K562 (cell line): ENCODE results near the gene PRKAR1B. TPM values are rescaled to one million over a fixed set of nuclear protein-coding genes. Genes with fewer than 3 reads are reported as not detected.

Experiments used
- ARID2 ChIP-seq: fragments of 450-650 bp; IDR thresholded peaks from 2 replicates; pipeline ENCODE4 v1.6.1; 2017; ENCODE audit warnings: antibody characterized with exemption, mild to moderate bottlenecking
- CHAMP1 ChIP-seq: fragments of 450-650 bp; IDR thresholded peaks from 2 replicates; pipeline ENCODE4 v1.6.1; 2016; ENCODE audit warnings: mild to moderate bottlenecking
- ELF4 ChIP-seq: fragments of 450-650 bp; formaldehyde crosslinking; IDR thresholded peaks from 2 replicates; pipeline ENCODE4 v1.4.0; 2022; ENCODE audit warnings: missing genetic modification characterization
- KDM5B ChIP-seq: fragments of 200-600 bp; sonication (generic); IDR thresholded peaks from 2 replicates; pipeline ENCODE4 v1.6.1; 2012; ENCODE audit warnings: low read depth, mild to moderate bottlenecking, moderate library complexity, low read length, control low read depth, inconsistent platforms; ENCODE audit not compliant: insufficient replicate concordance
- PHF8 ChIP-seq: fragments of 200-600 bp; sonication (generic); IDR thresholded peaks from 2 replicates; pipeline ENCODE4 v1.6.1; 2012; ENCODE audit warnings: mixed run types, mild to moderate bottlenecking, inconsistent platforms, low read length, moderate library complexity, borderline replicate concordance
- SMARCE1 ChIP-seq: fragments of 450-650 bp; IDR thresholded peaks from 2 replicates; pipeline ENCODE4 v1.7.1; 2016; ENCODE audit warnings: mild to moderate bottlenecking
- SREBF2 ChIP-seq: sonication (generic); formaldehyde crosslinking; IDR thresholded peaks from 2 replicates; pipeline ENCODE4 v1.4.0; 2020; ENCODE audit warnings: mild to moderate bottlenecking, missing genetic modification reagents
- TFAM ChIP-seq: fragments of 250-450 bp; sonication (Bioruptor Pico); conservative IDR thresholded peaks from 2 replicates; pipeline ENCODE4 v1.5.0; 2021; ENCODE audit warnings: mild to moderate bottlenecking, moderate library complexity
- ZNF311 ChIP-seq: fragments of 250-450 bp; sonication (Bioruptor Pico); IDR thresholded peaks from 2 replicates; pipeline ENCODE4 v1.4.0; 2020; ENCODE audit warnings: mild to moderate bottlenecking, moderate library complexity
- polyA plus RNA-seq, 8 experiments: library from polyadenylated mRNA; depleted of rRNA in 4 of 8; stranded (reverse) in 5 of 8; unstranded in 3 of 8; fragments of >200 nt; fragmentation: Nextera tagmentation in 2 of 8; fragmentation: Illumina TruSeq in 1 of 8; extraction: Ambion mirVana in 2 of 8; extraction: Trizol in 1 of 8; gene quantifications; 2 replicates each; pipeline versions ENCODE4 v1.2.1 to v1.2.3, GENCODE V29; 2011 to 2014; ENCODE audit warnings: inconsistent platforms in 1 of 8, missing spikeins in 1 of 8
- total RNA-seq, 7 experiments: library from RNA; depleted of rRNA in 6 of 7; stranded (reverse); fragments of >200 nt in 6 of 7; fragmentation: Illumina TruSeq in 2 of 7; extraction: Trizol in 2 of 7; gene quantifications; 2 replicates each; pipeline versions ENCODE4 v1.2.1 to v1.2.3, GENCODE V29; 2011 to 2021; ENCODE audit warnings: low replicate concordance in 1 of 7
- TF ChIP-seq, protein P1 (sequence below): IDR thresholded peaks from 2 replicates; pipeline ENCODE4 v1.6.1; 2011; ENCODE audit warnings: borderline replicate concordance, low read depth, mild to moderate bottlenecking, moderate library complexity, low read length; ENCODE audit not compliant: insufficient read depth, poor library complexity, severe bottlenecking
- TF ChIP-seq, protein P2 (sequence below), 2 experiments: fragments of 450-650 bp; formaldehyde crosslinking in 1 of 2; IDR thresholded peaks; 2 replicates each; pipeline versions ENCODE4 v1.4.0 to v1.6.1; 2014 to 2020; ENCODE audit warnings: mild to moderate bottlenecking in 2 of 2, borderline replicate concordance in 1 of 2, low read depth in 1 of 2
- TF ChIP-seq, protein P3 (sequence below): sonication (generic); formaldehyde crosslinking; IDR thresholded peaks from 2 replicates; pipeline ENCODE4 v1.9.0; 2022; ENCODE audit warnings: mild to moderate bottlenecking, missing genetic modification reagents

The PRKAR1B gene
- total and polyA plus RNA-seq, 9 of the 15 experiments (the other 6 are each of a cell fraction or from before 2014, with no cell fraction given), result 0.99 to 30.5 (median 12.7) TPM

- peak; percentile 54; the same call in 1 of the 2 replicates for TF ChIP-seq ELF4 (CRISPR knock-in tag)
- TF ChIP-seq, protein P1, sequence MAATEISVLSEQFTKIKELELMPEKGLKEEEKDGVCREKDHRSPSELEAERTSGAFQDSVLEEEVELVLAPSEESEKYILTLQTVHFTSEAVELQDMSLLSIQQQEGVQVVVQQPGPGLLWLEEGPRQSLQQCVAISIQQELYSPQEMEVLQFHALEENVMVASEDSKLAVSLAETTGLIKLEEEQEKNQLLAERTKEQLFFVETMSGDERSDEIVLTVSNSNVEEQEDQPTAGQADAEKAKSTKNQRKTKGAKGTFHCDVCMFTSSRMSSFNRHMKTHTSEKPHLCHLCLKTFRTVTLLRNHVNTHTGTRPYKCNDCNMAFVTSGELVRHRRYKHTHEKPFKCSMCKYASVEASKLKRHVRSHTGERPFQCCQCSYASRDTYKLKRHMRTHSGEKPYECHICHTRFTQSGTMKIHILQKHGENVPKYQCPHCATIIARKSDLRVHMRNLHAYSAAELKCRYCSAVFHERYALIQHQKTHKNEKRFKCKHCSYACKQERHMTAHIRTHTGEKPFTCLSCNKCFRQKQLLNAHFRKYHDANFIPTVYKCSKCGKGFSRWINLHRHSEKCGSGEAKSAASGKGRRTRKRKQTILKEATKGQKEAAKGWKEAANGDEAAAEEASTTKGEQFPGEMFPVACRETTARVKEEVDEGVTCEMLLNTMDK, result no peak
- TF ChIP-seq TFAM (CRISPR knock-in tag), result no peak
- TF ChIP-seq SREBF2 (CRISPR knock-in tag), result no peak
- peak; percentile 76; the same call in 1 of the 2 replicates for TF ChIP-seq PHF8
- TF ChIP-seq, protein P2, sequence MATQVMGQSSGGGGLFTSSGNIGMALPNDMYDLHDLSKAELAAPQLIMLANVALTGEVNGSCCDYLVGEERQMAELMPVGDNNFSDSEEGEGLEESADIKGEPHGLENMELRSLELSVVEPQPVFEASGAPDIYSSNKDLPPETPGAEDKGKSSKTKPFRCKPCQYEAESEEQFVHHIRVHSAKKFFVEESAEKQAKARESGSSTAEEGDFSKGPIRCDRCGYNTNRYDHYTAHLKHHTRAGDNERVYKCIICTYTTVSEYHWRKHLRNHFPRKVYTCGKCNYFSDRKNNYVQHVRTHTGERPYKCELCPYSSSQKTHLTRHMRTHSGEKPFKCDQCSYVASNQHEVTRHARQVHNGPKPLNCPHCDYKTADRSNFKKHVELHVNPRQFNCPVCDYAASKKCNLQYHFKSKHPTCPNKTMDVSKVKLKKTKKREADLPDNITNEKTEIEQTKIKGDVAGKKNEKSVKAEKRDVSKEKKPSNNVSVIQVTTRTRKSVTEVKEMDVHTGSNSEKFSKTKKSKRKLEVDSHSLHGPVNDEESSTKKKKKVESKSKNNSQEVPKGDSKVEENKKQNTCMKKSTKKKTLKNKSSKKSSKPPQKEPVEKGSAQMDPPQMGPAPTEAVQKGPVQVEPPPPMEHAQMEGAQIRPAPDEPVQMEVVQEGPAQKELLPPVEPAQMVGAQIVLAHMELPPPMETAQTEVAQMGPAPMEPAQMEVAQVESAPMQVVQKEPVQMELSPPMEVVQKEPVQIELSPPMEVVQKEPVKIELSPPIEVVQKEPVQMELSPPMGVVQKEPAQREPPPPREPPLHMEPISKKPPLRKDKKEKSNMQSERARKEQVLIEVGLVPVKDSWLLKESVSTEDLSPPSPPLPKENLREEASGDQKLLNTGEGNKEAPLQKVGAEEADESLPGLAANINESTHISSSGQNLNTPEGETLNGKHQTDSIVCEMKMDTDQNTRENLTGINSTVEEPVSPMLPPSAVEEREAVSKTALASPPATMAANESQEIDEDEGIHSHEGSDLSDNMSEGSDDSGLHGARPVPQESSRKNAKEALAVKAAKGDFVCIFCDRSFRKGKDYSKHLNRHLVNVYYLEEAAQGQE (IDR thresholded peaks at IDR 0.05; ENCODE audit: borderline replicate concordance), result 0 out of 2 replicates have a peak, but pooled peaks have one; percentile 4
- TF ChIP-seq, protein P2 (CRISPR knock-in tag; IDR thresholded peaks at IDR 0.05; ENCODE audit: low read depth), result no peak; the same call in 1 of the 2 replicates
- peak; percentile 33 for TF ChIP-seq KDM5B
- TF ChIP-seq ZNF311 (CRISPR knock-in tag), result no peak
- TF ChIP-seq CHAMP1, result no peak
- no peak for TF ChIP-seq SMARCE1
- TF ChIP-seq ARID2, result no peak
- TF ChIP-seq, protein P3, sequence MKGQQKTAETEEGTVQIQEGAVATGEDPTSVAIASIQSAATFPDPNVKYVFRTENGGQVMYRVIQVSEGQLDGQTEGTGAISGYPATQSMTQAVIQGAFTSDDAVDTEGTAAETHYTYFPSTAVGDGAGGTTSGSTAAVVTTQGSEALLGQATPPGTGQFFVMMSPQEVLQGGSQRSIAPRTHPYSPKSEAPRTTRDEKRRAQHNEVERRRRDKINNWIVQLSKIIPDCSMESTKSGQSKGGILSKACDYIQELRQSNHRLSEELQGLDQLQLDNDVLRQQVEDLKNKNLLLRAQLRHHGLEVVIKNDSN (CRISPR knock-in tag), result peak; percentile 93
Measured at GRCh38 chr7:726084-726853, 812 bp downstream of the PRKAR1B start, which contains the start of gene DNAAF5 (continued).
